GM18858 (cell line): Measurements from ENCODE around the gene TAF1D.

Experiments
- ATAC-seq: cut with Tn5 transposase; IDR thresholded peaks from one replicate; pipeline ENCODE4 v1.9.1; 2021; ENCODE audit not compliant: unreplicated experiment

TAF1D gene

DNA sequence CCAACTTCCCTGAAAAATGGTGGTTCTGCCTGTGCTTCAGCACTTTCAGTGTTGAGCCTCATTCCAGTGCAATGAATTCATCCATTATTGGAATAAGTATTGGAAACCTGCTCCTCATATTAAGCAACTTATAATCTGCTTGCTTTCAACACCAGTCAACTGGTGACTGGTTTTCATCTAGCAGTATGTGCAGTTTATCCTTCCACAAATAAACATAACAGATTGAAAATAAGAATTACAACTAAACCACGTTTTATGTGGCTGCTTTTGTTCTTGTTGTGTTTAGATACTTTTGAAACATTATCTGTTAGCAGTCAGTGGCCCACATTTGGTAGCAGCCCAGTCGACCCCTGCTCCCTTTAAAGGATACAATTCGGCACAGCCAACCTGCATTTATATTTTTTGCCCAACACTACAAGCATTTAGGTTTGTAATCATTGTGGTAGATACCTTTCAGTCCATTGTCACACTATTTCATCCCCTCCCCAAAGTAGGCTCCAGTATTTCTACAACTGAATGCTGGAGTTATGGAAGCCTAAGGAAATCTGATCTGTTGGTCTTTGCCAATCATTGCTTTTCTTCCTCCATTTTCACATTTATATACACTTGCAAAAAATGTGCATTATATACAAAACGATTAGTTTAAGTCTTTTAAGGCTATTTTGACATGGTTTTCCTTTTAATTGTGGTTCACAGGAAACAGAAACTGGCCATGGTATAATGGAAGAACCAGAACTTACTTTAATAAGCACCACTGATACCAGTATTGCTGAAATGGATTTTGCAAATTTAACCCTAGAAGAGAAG, 13.1 kb downstream of the TAF1D start:
- no peak for ATAC-seq

- no peak for ATAC-seq
These were observed 17.2 kb downstream of the TAF1D start for GRCh38 chr11:93724089-93724488.

DNA sequence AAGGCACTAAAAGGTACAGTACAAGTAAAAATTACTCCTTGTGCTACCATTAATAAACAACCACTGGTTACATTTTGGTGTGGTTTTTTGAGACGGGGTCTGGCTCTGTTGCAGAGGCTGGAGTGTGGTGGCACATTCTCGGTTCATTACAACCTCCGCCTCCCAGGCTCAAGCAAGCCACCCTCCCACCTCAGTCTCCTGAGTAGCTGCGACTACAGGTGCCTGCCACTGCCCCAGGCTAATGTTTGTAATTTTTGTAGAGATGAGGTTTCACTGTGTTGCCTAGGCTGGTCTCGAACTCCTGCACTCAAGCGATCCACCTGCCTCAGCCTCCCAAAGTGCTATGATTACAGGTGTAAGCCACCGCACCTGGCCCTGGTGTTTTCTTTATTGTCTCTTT, 20.8 kb downstream of the TAF1D start:
- ATAC-seq, result no peak

GRCh38 chr11:93719310-93719709, 22.0 kb downstream of the TAF1D start:
- ATAC-seq, result no peak

DNA sequence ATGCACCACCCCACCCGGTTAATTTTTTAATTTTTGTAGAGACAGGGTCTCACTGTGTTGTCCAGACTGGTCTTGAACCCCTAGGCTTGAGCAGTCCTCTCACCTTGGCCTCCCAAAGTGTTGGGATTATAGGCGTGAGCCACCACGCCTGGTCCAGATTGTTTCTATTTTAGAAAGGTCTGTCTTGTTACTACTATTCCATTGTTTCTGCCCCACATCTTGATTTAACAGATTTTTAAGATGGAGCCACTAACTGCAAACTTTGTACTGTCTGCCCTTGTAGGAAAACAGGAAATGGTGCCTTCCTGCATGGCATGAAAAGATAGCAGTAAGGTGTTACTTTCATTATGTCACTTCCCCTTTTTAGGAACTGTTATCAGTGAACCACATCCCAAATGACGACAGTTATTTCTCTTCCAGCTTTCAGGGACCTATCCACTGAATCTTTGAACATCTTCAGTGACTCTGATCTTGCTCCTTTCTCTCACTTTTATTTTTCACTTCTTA, 23.2 kb downstream of the TAF1D start:
- peak; percentile 92 for ATAC-seq

GRCh38 chr11:93717501-93717900, 23.8 kb downstream of the TAF1D start:
- ATAC-seq, result no peak

DNA sequence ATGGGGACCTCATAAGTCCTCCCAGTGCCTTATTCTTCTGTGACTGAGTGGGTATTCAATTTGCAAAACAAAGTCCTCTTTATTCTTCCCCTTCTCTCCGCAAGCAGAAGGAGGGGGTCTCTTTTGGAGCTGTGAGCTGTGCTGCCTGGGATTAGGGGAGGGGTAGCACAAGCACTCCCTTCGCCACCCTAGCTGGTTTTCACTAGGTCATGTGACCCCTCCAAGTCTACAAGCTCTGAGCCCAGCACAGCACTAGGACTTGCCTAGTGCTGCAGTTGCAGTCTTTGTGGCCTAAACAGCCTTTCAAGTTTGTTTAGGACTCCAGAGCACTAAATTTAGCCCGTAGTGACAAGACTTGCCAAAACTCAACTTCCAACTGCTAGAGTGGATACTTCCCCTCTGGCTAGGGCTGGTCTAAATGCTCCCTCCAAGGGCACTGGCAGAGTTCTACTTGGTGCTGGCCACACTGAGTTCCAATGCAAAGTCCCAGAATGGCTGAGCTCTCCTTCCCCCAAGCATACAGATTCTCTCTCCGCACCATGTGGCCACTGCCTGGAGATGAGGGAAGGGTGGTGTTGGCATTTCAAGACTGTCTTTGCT, 25.4 kb downstream of the TAF1D start:
- ATAC-seq, result no peak

DNA sequence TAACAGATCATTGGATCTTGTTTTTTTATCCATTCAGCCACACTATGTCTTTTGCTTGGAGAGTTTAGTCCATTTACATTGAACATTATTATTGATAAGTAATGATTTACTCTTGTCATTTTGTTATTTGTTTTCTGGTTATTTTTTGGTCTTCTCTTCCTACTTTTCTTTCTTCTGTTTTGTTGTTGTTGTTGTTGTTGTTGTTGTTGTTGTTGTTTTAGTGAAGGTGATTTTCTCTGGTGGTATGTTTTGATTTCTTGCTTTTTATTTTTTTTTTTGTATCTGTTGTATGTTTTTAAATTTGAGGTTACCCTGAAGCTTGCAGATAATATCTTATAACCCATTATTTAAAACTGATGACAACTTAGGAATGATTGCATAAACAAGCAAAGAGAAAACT, 28.6 kb downstream of the TAF1D start:
- no peak for ATAC-seq

- ATAC-seq, result no peak
These were observed 31.1 kb downstream of the TAF1D start for GRCh38 chr11:93710239-93710638.

- no peak for ATAC-seq
These were observed 37.1 kb downstream of the TAF1D start for GRCh38 chr11:93704237-93704636.

- ATAC-seq, result no peak
These were observed 40.5 kb downstream of the TAF1D start for GRCh38 chr11:93700830-93701229.

DNA sequence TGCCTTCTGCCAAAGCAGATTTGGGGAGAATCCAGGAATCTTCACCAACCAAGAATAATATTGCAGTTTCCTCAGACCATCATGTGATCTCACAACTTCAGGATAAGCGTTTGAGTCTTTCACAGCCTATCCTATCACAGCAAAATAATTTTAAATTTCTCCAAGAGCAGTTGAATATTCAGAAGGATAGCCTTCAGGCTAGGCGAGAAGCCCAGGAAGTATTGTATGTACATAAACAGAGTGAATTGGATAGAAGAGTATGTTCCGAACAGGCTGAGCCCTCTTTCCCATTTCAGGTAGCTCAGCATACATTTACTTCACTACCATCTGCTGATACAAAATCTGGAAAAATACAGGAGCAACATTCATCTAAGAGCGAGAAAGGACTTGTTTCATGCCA, 43.7 kb downstream of the TAF1D start:
- no peak for ATAC-seq

DNA sequence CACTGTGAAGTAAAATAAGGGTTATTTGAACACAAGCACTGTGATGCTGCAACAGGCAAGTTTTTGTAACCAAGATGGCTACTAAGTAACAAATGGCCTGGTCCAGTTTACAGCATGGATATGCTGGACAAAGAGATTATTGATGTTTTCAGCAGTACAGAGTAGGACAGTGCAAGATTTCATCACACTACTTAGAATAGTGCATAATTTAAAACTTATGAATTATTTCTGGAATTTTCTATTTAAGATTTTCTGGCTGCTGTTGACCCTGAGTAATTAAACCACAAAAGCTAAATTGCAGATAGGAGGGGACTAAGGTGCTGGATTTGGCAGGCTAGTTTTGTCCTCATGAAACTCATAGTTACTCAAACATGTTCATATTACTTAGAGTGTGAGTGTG, 46.7 kb downstream of the TAF1D start:
- ATAC-seq, result no peak

DNA sequence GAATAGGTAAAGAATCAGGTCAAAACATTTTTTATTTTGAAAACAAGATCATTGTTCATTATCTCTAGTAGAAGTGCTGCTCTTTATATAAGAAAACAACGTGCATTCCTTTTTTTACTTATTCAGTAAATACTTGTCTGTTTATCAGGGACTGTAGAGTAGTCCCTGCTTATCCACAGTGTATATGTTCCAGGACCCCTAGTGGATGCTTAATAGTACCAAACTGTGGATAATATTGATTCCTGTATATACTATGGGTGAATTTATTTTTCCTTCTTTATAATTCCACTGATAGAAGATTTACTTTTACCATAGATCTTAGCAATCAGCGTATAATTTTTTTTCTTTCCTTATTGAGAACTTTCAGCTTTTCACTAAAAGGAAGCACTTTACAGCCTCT, 47.2 kb downstream of the TAF1D start:
- ATAC-seq, result no peak

DNA sequence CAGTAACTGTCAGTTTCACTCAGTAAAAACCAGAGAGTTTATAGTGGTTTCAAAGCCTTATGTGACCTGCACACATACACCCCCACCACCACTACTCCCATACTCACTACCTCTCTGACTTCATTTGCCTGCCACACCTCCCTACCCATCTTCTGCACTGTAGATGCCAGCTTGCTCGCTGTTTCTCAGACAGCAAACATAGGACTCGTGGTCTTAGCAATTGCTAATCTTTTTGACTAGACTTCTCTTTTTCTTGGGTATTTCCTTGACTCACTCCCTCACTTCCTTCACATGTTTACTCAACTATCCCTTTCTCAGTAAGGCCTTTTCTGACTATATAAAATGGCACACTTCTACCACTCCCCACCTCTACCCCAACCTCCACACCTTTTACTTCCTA, 52.1 kb downstream of the TAF1D start:
- peak; percentile 62 for ATAC-seq

GRCh38 chr11:93686812-93687211, 54.5 kb downstream of the TAF1D start:
- ATAC-seq, result no peak

DNA sequence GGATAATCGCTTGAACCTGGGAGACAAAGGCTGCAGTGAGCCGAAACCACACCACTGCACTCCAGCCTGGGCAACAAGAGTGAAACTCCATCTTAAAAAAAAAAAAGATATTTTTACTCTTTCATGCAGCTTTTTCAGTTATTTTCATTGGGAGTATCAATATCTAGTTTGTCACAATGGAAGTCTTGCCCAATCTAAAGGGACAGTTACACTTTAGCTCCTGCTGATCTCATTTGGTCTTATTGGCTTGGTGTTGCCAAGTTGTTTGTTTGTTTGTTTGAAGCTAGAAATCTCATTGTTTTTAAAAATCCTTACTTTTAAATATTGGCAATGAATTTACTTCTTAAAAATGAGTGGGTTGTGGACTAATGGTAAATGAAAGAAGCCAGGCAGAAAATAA, 55.1 kb downstream of the TAF1D start:
- ATAC-seq, result no peak
